Liver (tissue), 9 donors: Measurements from ENCODE around the gene DENND4A. TPM values are rescaled to one million over a fixed set of nuclear protein-coding genes. Genes with fewer than 3 reads are reported as not detected.

Source experiments
- DNase-seq: peaks from one replicate; pipeline ENCODE4 v3.0.0-alpha.2; 2017; ENCODE audit warnings: low spot score
- H3K27ac ChIP-seq, 2 donors: one replicate each; pipeline ENCODE4 v1.7.0; 2013; ENCODE audit warnings: inconsistent platforms in 2 of 2, low read length in 2 of 2, control low read depth in 1 of 2, low read depth in 1 of 2, mild to moderate bottlenecking in 1 of 2
- H3K27me3 ChIP-seq, 4 donors: one replicate each; pipeline versions ENCODE4 v1.6.1 to v1.7.0; 2013; ENCODE audit warnings: low read length in 3 of 4, inconsistent platforms in 1 of 4, mild to moderate bottlenecking in 1 of 4, moderate library complexity in 1 of 4; ENCODE audit not compliant: control insufficient read depth in 4 of 4, insufficient read depth in 4 of 4
- H3K36me3 ChIP-seq, 4 donors: one replicate each; pipeline versions ENCODE4 v1.6.1 to v1.7.0; 2013; ENCODE audit warnings: low read length in 3 of 4, mild to moderate bottlenecking in 3 of 4, low read depth in 1 of 4, moderate library complexity in 1 of 4; ENCODE audit not compliant: control insufficient read depth in 4 of 4, insufficient read depth in 3 of 4
- H3K4me1 ChIP-seq, 4 donors: one replicate each; pipeline versions ENCODE4 v1.6.1 to v1.7.0; 2013; ENCODE audit warnings: low read length in 3 of 4, mild to moderate bottlenecking in 3 of 4, moderate library complexity in 1 of 4; ENCODE audit not compliant: control insufficient read depth in 4 of 4, insufficient read depth in 4 of 4
- H3K4me3 ChIP-seq, 3 donors: one replicate each; pipeline versions ENCODE4 v1.6.1 to v1.7.0; 2013; ENCODE audit warnings: low read length in 3 of 3, control low read depth in 1 of 3, low read depth in 1 of 3, mild to moderate bottlenecking in 1 of 3
- H3K9ac ChIP-seq, 2 donors: one replicate each; pipeline ENCODE4 v1.7.0; 2013; ENCODE audit warnings: low read length in 2 of 2, mild to moderate bottlenecking in 2 of 2, moderate library complexity in 2 of 2, control low read depth in 1 of 2, low read depth in 1 of 2
- H3K9me3 ChIP-seq, 4 donors: one replicate each; pipeline versions ENCODE4 v1.6.1 to v1.7.0; 2013; ENCODE audit warnings: low read length in 3 of 4; ENCODE audit not compliant: control insufficient read depth in 4 of 4
- EGR1 ChIP-seq, 2 donors: IDR thresholded peaks; 2 replicates each; pipeline ENCODE4 v1.6.1; 2016 to 2018; ENCODE audit warnings: antibody characterized with exemption in 2 of 2, low read depth in 2 of 2
- FOXA1 ChIP-seq: IDR thresholded peaks from 2 replicates; pipeline ENCODE4 v1.6.1; 2016; ENCODE audit warnings: antibody characterized with exemption
- FOXA2 ChIP-seq: IDR thresholded peaks from 2 replicates; pipeline ENCODE4 v1.6.1; 2016; ENCODE audit warnings: antibody characterized with exemption
- GABPA ChIP-seq, 2 donors: IDR thresholded peaks in 1 of 2; conservative IDR thresholded peaks in 1 of 2; 2 replicates each; pipeline ENCODE4 v1.6.1; 2016; ENCODE audit warnings: antibody characterized with exemption in 2 of 2, mild to moderate bottlenecking in 1 of 2, moderate library complexity in 1 of 2
- HNF4A ChIP-seq, 2 donors: conservative IDR thresholded peaks; 2 replicates each; pipeline ENCODE4 v1.6.1; 2016; ENCODE audit warnings: antibody characterized with exemption in 2 of 2, mild to moderate bottlenecking in 2 of 2
- HNF4G ChIP-seq: IDR thresholded peaks from 2 replicates; pipeline ENCODE4 v1.6.1; 2016; ENCODE audit warnings: antibody characterized with exemption
- JUND ChIP-seq, 2 donors: IDR thresholded peaks; 2 replicates each; pipeline ENCODE4 v1.6.1; 2016; ENCODE audit warnings: antibody characterized with exemption in 2 of 2
- NR2F2 ChIP-seq: IDR thresholded peaks from 2 replicates; pipeline ENCODE4 v1.6.1; 2016; ENCODE audit warnings: antibody characterized with exemption
- RAD21 ChIP-seq, 2 donors: IDR thresholded peaks; 2 replicates each; pipeline ENCODE4 v1.6.1; 2016; ENCODE audit warnings: antibody characterized with exemption in 2 of 2, mild to moderate bottlenecking in 2 of 2
- REST ChIP-seq: IDR thresholded peaks from 2 replicates; pipeline ENCODE4 v1.6.1; 2016; ENCODE audit warnings: antibody characterized with exemption, mild to moderate bottlenecking
- RXRA ChIP-seq, 2 donors: IDR thresholded peaks; 2 replicates each; pipeline ENCODE4 v1.6.1; 2017 to 2018; ENCODE audit warnings: antibody characterized with exemption in 2 of 2, mild to moderate bottlenecking in 1 of 2
- SP1 ChIP-seq: IDR thresholded peaks from 2 replicates; pipeline ENCODE4 v1.6.1; 2018; ENCODE audit warnings: antibody characterized with exemption, mild to moderate bottlenecking
- TAF1 ChIP-seq: conservative IDR thresholded peaks from 2 replicates; pipeline ENCODE4 v1.6.1; 2016; ENCODE audit warnings: antibody characterized with exemption, mild to moderate bottlenecking
- YY1 ChIP-seq: IDR thresholded peaks from 2 replicates; pipeline ENCODE4 v1.6.1; 2016; ENCODE audit warnings: antibody characterized with exemption, mild to moderate bottlenecking
- ZBTB33 ChIP-seq: IDR thresholded peaks from 2 replicates; pipeline ENCODE4 v1.6.1; 2016; ENCODE audit warnings: antibody characterized with exemption
- WGBS: extraction: QIAGEN DNeasy Blood & Tissue Kit; methylation state at CpG from one replicate; pipeline ENCODE4 v1.1.7; 2013; 5-methylcytosine and 5-hydroxymethylcytosine counted together
- polyA plus RNA-seq, 2 donors: library from polyadenylated mRNA; stranded (reverse) in 1 of 2; unstranded in 1 of 2; fragments of 200-250 nt in 1 of 2; fragments of >200 nt in 1 of 2; fragmentation: Nextera tagmentation in 1 of 2; extraction: Ambion mirVana in 1 of 2; gene quantifications; one replicate each; pipeline versions ENCODE4 v1.2.1 to v1.2.3, GENCODE V29; 2013 to 2015
- total RNA-seq, 2 donors: library from RNA; depleted of rRNA; stranded (reverse); fragments of >200 nt; gene quantifications; one replicate each; pipeline ENCODE4 v1.2.3, GENCODE V29; 2014
- TF ChIP-seq, protein P1 (sequence below): IDR thresholded peaks from 2 replicates; pipeline ENCODE4 v1.6.1; 2016; ENCODE audit warnings: antibody characterized with exemption
- TF ChIP-seq, protein P2 (sequence below): fragments of 150-350 bp; IDR thresholded peaks from 2 replicates; pipeline ENCODE4 v1.5.1; 2017; ENCODE audit warnings: improper control_type of control experiment, low read depth, low read length; ENCODE audit not compliant: missing input control
- TF ChIP-seq, protein P3 (sequence below): IDR thresholded peaks from 2 replicates; pipeline ENCODE4 v1.6.1; 2016; ENCODE audit warnings: antibody characterized with exemption
- donor health status: healthy.
- donor health status: healthy.
- donor health status: healthy.
- donor health status: healthy.
- donor health status: healthy.

DENND4A gene
- total and polyA plus RNA-seq, 4 donors: 5.2 to 75.5 (median 23.9) TPM

DNA sequence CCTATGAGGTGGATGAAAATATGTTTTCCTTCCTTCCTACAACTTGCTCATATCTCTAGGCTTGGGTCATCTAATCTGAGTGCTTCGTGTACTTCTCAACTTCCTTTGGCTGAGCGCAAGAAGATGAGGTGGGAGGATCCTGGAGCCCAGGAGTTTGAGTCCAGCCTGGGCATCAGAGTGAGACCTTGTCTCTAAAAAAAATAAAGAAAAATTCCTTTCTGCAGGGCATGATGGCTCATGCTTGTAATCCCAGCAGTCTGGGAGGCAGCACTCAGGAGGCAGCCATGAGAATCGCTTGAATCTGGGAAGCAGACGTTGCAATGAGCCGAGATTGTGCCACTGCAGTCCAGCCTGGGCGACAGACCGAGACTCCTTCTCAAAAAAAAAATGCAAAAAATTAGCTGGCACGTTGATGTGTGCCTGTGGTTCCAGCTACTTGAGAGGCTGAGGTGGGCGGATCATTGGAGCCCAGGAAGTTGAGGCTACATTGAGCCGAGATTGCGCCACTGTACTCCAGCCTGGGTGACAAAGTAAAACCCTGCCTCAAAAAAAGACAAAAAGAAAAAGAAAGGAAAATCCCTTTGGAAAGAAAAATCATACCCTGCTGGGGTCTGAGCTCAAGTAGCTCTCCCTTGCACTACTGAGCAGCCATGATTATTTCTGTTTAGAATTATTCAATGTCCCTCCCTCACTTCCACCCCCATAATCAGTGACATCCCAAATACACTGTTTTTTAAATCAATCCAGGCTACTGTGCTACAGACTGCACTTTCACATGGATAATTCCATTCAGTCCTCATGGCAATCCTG, 49.2 kb upstream of the DENND4A start:
- H3K9me3 ChIP-seq: no peaks in the 10 kb centered on the region
- WGBS: 68% methylated on average over 11 of the region's 11 CpGs
- H3K36me3 ChIP-seq: no peaks in the 10 kb centered on the region
- no peak overlapping the region for H3K9ac ChIP-seq
- peak overlapping the region in 1 of 2 donors; percentile 50 for H3K27ac ChIP-seq
- TF ChIP-seq HNF4A (conservative IDR thresholded peaks at IDR 0.05) (no peak), RXRA (IDR thresholded peaks at IDR 0.05) (no peak), REST (no peak), YY1 (no peak), JUND (IDR thresholded peaks at IDR 0.05) (no peak), FOXA1 (no peak), GABPA (IDR thresholded peaks at IDR 0.05 in 1 of 2, conservative IDR thresholded peaks at IDR 0.05 in 1 of 2) (no peak)
- H3K4me3 ChIP-seq: no peak overlapping the region
- no peaks in the 10 kb centered on the region for H3K27me3 ChIP-seq
- no peak for DNase-seq
- H3K4me1 ChIP-seq: peaks cover 3 to 8% (median 4%) of the 10 kb centered on the region in 4 donors

- WGBS: 31% methylated on average over 4 of the region's 4 CpGs
- Histone ChIP-seq H3K27ac (no peak overlapping the region), H3K36me3 (no peaks in the 10 kb centered on the region), H3K9ac (no peak overlapping the region), H3K9me3 (no peaks in the 10 kb centered on the region), H3K4me3 (no peak overlapping the region), H3K27me3 (no peaks in the 10 kb centered on the region), H3K4me1 (peaks cover 3 to 8% (median 4%) of the 10 kb centered on the region in 4 donors)
- TF ChIP-seq HNF4A (conservative IDR thresholded peaks at IDR 0.05): peak in 1 of 2 donors; percentile 33
- peak in 1 of 2 donors; percentile 36 for TF ChIP-seq RXRA (IDR thresholded peaks at IDR 0.05)
- TF ChIP-seq JUND (IDR thresholded peaks at IDR 0.05): no peak
- no peak for TF ChIP-seq REST
- no peak for TF ChIP-seq EGR1 (IDR thresholded peaks at IDR 0.05; ENCODE audit: low read depth in 2 of 2)
- TF ChIP-seq, protein P1, sequence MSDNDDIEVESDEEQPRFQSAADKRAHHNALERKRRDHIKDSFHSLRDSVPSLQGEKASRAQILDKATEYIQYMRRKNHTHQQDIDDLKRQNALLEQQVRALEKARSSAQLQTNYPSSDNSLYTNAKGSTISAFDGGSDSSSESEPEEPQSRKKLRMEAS: peak; percentile 18
- TF ChIP-seq TAF1: no peak
- TF ChIP-seq, protein P2, sequence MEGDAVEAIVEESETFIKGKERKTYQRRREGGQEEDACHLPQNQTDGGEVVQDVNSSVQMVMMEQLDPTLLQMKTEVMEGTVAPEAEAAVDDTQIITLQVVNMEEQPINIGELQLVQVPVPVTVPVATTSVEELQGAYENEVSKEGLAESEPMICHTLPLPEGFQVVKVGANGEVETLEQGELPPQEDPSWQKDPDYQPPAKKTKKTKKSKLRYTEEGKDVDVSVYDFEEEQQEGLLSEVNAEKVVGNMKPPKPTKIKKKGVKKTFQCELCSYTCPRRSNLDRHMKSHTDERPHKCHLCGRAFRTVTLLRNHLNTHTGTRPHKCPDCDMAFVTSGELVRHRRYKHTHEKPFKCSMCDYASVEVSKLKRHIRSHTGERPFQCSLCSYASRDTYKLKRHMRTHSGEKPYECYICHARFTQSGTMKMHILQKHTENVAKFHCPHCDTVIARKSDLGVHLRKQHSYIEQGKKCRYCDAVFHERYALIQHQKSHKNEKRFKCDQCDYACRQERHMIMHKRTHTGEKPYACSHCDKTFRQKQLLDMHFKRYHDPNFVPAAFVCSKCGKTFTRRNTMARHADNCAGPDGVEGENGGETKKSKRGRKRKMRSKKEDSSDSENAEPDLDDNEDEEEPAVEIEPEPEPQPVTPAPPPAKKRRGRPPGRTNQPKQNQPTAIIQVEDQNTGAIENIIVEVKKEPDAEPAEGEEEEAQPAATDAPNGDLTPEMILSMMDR: no peak
- no peak for TF ChIP-seq NR2F2
- no peak for TF ChIP-seq ZBTB33
- peak; percentile 30 for TF ChIP-seq YY1
- no peak for TF ChIP-seq HNF4G
- TF ChIP-seq FOXA2: peak; percentile 81
- no peak for TF ChIP-seq RAD21 (IDR thresholded peaks at IDR 0.05)
- TF ChIP-seq, protein P3, sequence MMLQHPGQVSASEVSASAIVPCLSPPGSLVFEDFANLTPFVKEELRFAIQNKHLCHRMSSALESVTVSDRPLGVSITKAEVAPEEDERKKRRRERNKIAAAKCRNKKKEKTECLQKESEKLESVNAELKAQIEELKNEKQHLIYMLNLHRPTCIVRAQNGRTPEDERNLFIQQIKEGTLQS: peak; percentile 16
- peak; percentile 18 for TF ChIP-seq FOXA1
- TF ChIP-seq SP1: peak; percentile 37
- DNase-seq: no peak
Observed at GRCh38 chr15:65839985-65840384, 47.9 kb upstream of the DENND4A start.
